ENCODE results near the gene NRAP.

Gene NRAP

DNA sequence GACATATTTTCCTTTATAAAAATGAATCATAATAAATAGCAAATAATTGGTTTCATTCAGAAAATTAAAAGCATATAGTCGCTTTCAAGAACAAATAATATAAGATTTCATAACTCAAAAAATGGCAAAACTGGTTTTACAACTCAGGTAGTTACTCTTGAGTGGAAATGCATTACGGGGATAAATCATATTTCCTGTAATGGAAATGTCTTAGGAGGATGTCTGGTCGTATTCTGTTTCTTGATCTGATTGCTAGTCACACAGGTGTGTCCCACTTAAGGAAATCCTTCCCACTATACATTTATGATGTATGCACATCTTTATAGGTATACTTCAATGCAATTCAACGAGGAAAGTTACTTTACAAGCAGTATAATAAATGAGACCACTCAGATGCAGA lies 20.7 kb downstream of the NRAP start:
- no peak for DNase-seq (ENCODE audit: low read depth in 2 of 3, low spot score in 2 of 3)

- DNase-seq (ENCODE audit: low read depth in 2 of 3, low spot score in 2 of 3), result no peak
These were observed 22.1 kb downstream of the NRAP start for GRCh38 chr10:113641702-113642101.

GRCh38 chr10:113639966-113640365 lies 23.9 kb downstream of the NRAP start:
- no peak for DNase-seq (ENCODE audit: low read depth in 2 of 3, low spot score in 2 of 3)

DNA sequence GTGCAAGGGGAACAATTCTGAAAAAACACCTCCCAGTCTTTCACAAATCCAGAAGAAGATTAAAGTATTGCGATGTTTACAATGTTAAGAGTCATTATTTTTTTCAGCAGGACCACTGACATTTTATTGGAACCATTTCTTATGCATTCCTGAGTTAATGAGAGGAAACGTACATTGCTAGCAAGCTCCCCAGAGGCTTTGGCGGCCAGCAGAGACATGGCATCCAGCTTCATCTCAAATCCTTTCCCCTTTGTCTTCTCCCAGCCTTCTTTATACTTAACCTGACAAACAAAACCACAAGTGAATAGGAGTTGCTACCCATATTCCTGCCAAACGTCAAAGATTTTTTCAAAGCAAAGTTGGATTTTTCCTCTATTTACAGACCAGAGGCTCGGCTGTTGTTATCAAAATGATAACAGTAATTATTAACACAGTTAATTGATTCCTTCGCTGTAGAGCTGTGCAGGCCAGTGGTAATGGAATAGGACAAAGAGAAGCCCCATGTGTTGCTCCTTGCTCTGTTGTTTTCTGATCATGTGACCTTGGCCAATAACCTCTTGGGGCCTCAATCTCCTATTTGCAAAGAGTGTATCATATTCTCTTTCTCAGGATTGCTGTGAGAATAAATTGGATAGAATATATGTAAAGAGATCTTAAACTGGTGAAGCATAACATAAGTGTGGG lies 32.0 kb downstream of the NRAP start:
- no peak for DNase-seq (ENCODE audit: low read depth in 2 of 3, low spot score in 2 of 3)

GRCh38 chr10:113630929-113631533 lies 32.8 kb downstream of the NRAP start:
- no peak for DNase-seq (ENCODE audit: low read depth in 2 of 3, low spot score in 2 of 3)

GRCh38 chr10:113628607-113629153 lies 35.2 kb downstream of the NRAP start:
- no peak for DNase-seq (ENCODE audit: low read depth in 2 of 3, low spot score in 2 of 3)

- no peak for DNase-seq (ENCODE audit: low read depth in 2 of 3, low spot score in 2 of 3)
These were observed 36.0 kb downstream of the NRAP start for GRCh38 chr10:113627836-113628235.

- DNase-seq (ENCODE audit: low read depth in 2 of 3, low spot score in 2 of 3), result no peak
These were observed 37.0 kb downstream of the NRAP start for GRCh38 chr10:113626809-113627355.

- no peak for DNase-seq (ENCODE audit: low read depth in 2 of 3, low spot score in 2 of 3)
These were observed 38.2 kb downstream of the NRAP start for GRCh38 chr10:113625461-113626186.

DNA sequence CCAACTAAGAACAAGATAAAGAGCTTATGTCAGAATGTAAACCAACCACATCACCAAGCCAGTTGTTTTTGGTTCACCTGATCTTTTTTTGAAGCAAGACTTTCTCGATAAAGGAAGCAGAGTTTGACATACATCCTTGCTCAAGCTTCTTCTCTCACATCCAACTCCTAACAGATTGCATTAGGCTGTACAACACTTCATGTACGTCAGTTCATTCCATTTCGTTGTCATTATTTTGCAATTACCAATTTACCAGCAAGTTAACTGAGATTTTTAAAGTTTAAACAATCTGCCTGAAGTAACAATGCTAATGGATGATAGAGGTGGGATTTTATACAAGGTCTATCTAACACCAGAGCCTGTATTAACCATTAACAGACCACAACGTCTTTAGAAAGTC lies 41.0 kb downstream of the NRAP start:
- DNase-seq (ENCODE audit: low read depth in 2 of 3, low spot score in 2 of 3), result no peak

DNA sequence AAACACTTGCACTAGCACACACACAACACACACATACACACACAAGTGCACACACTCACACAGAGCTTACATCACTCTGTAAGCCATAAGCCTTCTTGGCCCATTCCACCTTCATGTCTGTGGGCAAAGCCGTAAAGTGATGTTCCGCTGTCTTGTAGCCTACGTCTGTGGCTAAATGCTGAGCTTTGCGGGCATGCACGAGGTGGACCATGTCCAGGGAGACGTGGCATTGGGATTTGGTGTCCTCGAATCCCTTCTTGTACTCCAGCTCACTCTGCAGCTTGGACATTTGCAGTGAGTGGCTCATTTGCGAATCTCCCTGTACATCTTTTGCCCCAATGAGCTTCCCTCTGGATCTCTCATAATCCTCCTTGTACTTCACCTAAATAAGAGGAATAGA lies 42.0 kb downstream of the NRAP start:
- DNase-seq (ENCODE audit: low read depth in 2 of 3, low spot score in 2 of 3), result no peak

- no peak for DNase-seq (ENCODE audit: low read depth in 2 of 3, low spot score in 2 of 3)
These were observed 42.9 kb downstream of the NRAP start for GRCh38 chr10:113620936-113621335.

- DNase-seq (ENCODE audit: low read depth in 2 of 3, low spot score in 2 of 3), result no peak
These were observed 43.3 kb downstream of the NRAP start for GRCh38 chr10:113620511-113620910.

DNA sequence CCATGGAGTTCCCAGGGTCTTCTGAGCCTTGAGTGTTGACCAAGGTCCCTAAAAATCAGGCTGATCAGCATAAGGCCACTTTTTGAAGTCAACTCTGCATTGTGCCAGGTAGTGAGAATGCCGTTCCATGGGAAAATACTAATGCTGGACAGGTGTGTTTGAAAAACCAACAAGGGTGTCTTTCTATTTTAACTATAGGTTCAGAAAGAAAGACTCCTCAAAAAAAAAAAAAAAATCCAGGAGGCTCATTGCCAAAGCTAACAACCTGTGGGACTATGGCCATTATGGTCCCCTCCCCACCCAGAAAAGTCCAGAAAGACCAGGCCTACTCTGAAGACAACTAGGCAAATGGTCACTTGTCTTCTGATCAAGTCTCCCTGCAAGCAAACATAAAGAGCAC lies 44.4 kb downstream of the NRAP start:
- DNase-seq (ENCODE audit: low read depth in 2 of 3, low spot score in 2 of 3), result no peak

DNA sequence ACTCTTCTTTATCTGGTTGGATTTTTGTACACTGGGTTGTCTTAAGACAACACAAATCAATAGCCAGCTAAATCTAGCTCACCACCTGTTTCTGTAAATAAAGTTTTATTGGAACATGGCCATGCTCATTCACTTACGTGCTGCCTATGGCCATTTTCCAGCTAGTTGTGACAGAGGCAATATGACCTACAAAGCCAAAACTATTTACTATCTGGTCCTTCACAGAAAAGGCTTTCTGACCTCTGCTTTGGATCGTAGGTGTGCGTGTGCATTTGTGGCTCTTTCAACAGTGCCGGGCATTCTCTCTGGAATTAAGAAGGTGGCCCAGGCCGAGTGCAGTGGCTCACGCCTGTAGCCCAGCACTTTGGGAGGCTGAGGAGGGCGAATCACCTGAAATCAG lies 45.5 kb downstream of the NRAP start:
- DNase-seq (ENCODE audit: low read depth in 2 of 3, low spot score in 2 of 3), result no peak

GRCh38 chr10:113617086-113617485 lies 46.8 kb downstream of the NRAP start:
- no peak for DNase-seq (ENCODE audit: low read depth in 2 of 3, low spot score in 2 of 3)

DNA sequence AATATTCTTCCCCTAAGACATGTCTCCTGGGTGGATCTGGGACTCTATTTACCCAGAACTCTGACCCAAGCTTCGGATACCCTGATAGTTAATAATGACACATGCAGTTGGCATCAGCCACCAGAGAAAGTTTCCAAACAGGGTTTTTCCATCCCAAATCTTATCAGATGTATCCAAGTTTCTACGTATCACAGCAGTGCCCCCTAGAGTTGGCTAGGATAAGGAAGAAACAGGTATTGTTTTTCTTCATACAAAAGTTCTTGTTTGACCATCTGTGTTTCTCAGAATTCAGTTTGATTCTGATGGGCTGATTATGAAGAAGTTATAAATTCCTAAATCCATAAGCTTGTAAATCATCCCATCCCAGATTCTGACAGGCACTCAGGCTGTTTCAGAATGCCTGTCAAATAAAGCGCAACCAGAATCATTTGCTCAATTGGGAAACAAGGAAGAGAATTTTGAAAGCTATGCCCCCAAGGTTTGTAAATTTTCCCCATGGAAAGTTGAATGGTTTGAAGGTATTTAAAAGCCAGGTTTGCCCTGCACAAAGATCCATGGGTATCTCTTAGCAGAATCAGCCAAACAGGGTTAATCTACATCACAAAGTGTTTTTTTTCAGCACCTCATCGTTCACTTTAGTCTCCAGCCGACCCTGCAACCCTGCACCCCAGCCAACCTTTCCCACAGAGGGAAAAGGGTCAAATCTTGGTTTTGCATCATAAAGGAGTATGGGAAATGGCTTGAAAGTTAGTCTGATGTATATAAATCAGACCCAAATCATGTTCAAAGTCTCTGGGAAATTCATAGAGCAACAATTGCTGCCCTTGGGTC lies 47.4 kb downstream of the NRAP start:
- no peak for DNase-seq (ENCODE audit: low read depth in 2 of 3, low spot score in 2 of 3)

DNA sequence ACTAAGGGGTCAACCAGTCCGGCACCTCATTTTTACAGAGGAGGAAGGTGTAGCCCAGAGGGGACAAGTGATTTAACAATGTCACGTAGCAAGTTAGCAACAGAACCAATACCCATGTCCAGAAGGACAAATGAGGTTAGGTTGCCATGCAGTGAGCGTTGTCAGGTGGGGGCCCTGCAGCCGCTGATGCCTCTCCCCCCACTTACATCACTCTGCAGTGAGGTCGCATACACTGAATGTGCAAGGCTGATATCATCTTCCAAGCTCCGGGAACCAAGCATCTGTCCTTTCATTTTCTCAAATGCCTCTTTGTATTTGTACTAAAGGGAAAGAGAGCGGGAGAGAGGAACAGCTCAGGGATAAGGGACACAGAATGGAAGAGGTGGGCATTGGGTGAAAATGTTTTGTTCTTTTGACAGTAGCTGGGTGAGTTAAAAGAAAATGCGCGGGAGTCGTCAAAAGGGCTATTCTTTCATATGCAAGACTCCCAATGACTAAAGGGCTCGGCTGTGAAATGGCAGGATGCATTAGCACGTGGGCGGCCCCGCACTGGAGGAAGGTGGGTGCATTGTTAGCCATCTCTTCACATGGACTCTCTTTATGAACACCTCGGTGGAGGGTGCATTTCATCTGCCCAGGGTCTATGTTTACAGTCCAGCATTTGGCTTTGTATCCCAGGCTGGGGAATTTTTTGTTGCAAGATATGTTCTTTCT lies 49.7 kb downstream of the NRAP start:
- no peak for DNase-seq (ENCODE audit: low read depth in 2 of 3, low spot score in 2 of 3)

DNA sequence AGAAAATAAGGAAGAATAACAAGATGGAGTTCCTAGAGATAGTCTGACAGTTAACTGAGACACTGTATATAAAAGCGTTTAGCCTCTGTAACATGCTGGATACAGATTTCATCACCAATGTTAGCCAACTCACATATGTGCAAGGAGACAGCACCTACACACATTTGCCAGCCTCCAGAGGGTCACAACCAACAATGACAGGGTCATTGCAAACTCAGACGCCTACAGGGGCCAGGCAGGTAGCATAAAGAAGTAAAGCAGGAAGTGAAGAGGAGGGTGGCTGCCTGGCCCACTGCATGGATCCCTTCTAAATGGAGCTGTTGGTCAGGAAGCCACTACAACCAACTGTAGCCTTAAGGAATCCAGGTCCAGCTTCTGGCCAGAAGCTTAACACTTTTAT lies 50.4 kb downstream of the NRAP start:
- no peak for DNase-seq (ENCODE audit: low read depth in 2 of 3, low spot score in 2 of 3)

- DNase-seq (ENCODE audit: low read depth in 2 of 3, low spot score in 2 of 3), result no peak
These were observed 51.7 kb downstream of the NRAP start for GRCh38 chr10:113612154-113612553.

Measured in activated CD8-positive, alpha-beta memory T cell treated with anti-CD3 and anti-CD28 coated beads for 48 hours (primary cell).